ENCODE data around the gene PRR20B.

GRCh38 chr13:57136093-57136492 is 11.2 kb upstream of the PRR20B start:
- TF ChIP-seq CTCF (IDR thresholded peaks at IDR 0.05) (no peak), POLR2A (IDR thresholded peaks at IDR 0.05) (no peak)

Measured in testis (tissue), 2 donors.